ENCODE measurements around the gene SEC23A.

The SEC23A gene

GRCh38 chr14:39114073-39114838 is 11.2 kb upstream of the SEC23A start, which contains the start of gene GEMIN2:
GEMIN2 (plus strand) TSS chr14:39114323; CDS start chr14:39114339, 16 bp downstream.
- Histone ChIP-seq H3K4me1 (ENCODE audit: control insufficient read depth, low read length) (peaks cover 45% of the 10 kb centered on the region), H4K20me1 (ENCODE audit: control insufficient read depth, insufficient read depth, low read depth, low read length) (no peaks in the 10 kb centered on the region), H3F3A (ENCODE audit: control insufficient read depth, insufficient read depth) (peaks cover 18% of the 10 kb centered on the region), H3K27me3 (ENCODE audit: control insufficient read depth, low read length) (no peaks in the 10 kb centered on the region), H3K79me2 (ENCODE audit: control insufficient read depth, low read length) (peaks cover 33% of the 10 kb centered on the region), H3K36me3 (ENCODE audit: control insufficient read depth, low read length) (peaks cover 41% of the 10 kb centered on the region), H3K4me3 (ENCODE audit: low read length) (peak within 1 kb of the TSS; percentile 99), H3K27ac (ENCODE audit: low read depth, low read length) (peak within 1 kb of the TSS; percentile 77), H3K4me2 (ENCODE audit: low read length) (peak within 1 kb of the TSS; percentile 78), H3K9me3 (ENCODE audit: control insufficient read depth, insufficient read depth, low read length) (no peaks in the 10 kb centered on the region), H3K9me2 (replicated peaks; ENCODE audit: control insufficient read depth, low read length) (no peaks in the 10 kb centered on the region)
- TF ChIP-seq CTCF (IDR thresholded peaks at IDR 0.05; ENCODE audit: low read depth, low read length, poor library complexity, severe bottlenecking) (no peak), EZH2phosphoT487 (IDR thresholded peaks at IDR 0.05; ENCODE audit: borderline replicate concordance, low read length) (no peak)

- no peaks in the 10 kb centered on the region for H3K9me2 ChIP-seq (replicated peaks; ENCODE audit: control insufficient read depth, low read length)
- no peak for TF ChIP-seq CTCF (IDR thresholded peaks at IDR 0.05; ENCODE audit: low read depth, low read length, poor library complexity, severe bottlenecking)
- no peak for TF ChIP-seq EZH2phosphoT487 (IDR thresholded peaks at IDR 0.05; ENCODE audit: borderline replicate concordance, low read length)
- H3K4me2 ChIP-seq (ENCODE audit: low read length), result peak overlapping the region; percentile 78
- peaks cover 35% of the 10 kb centered on the region for H3K36me3 ChIP-seq (ENCODE audit: control insufficient read depth, low read length)
- peaks cover 22% of the 10 kb centered on the region for H3F3A ChIP-seq (ENCODE audit: control insufficient read depth, insufficient read depth)
- H3K27ac ChIP-seq (ENCODE audit: low read depth, low read length), result peak overlapping the region; percentile 77
- peaks cover 31% of the 10 kb centered on the region for H3K79me2 ChIP-seq (ENCODE audit: control insufficient read depth, low read length)
- peak overlapping the region; percentile 99 for H3K4me3 ChIP-seq (ENCODE audit: low read length)
- peaks cover 49% of the 10 kb centered on the region for H3K4me1 ChIP-seq (ENCODE audit: control insufficient read depth, low read length)
- H4K20me1 ChIP-seq (ENCODE audit: control insufficient read depth, insufficient read depth, low read depth, low read length), result no peaks in the 10 kb centered on the region
- no peaks in the 10 kb centered on the region for H3K27me3 ChIP-seq (ENCODE audit: control insufficient read depth, low read length)
- no peaks in the 10 kb centered on the region for H3K9me3 ChIP-seq (ENCODE audit: control insufficient read depth, insufficient read depth, low read length)
Measured at GRCh38 chr14:39113685-39114072, 10.6 kb upstream of the SEC23A start.

- Histone ChIP-seq H3K4me3 (ENCODE audit: low read length) (peak overlapping the region; percentile 83), H3K79me2 (ENCODE audit: control insufficient read depth, low read length) (peaks cover 10% of the 10 kb centered on the region), H3K27ac (ENCODE audit: low read depth, low read length) (peak overlapping the region; percentile 89), H3F3A (ENCODE audit: control insufficient read depth, insufficient read depth) (peaks cover 29% of the 10 kb centered on the region), H3K36me3 (ENCODE audit: control insufficient read depth, low read length) (peaks cover 8% of the 10 kb centered on the region), H3K9me3 (ENCODE audit: control insufficient read depth, insufficient read depth, low read length) (no peaks in the 10 kb centered on the region), H3K4me2 (ENCODE audit: low read length) (peak overlapping the region; percentile 98), H3K27me3 (ENCODE audit: control insufficient read depth, low read length) (no peaks in the 10 kb centered on the region), H4K20me1 (ENCODE audit: control insufficient read depth, insufficient read depth, low read depth, low read length) (no peaks in the 10 kb centered on the region), H3K9me2 (replicated peaks; ENCODE audit: control insufficient read depth, low read length) (no peaks in the 10 kb centered on the region), H3K4me1 (ENCODE audit: control insufficient read depth, low read length) (peaks cover 43% of the 10 kb centered on the region)
- TF ChIP-seq EZH2phosphoT487 (IDR thresholded peaks at IDR 0.05; ENCODE audit: borderline replicate concordance, low read length), result no peak
- TF ChIP-seq CTCF (IDR thresholded peaks at IDR 0.05; ENCODE audit: low read depth, low read length, poor library complexity, severe bottlenecking), result no peak
Measured at GRCh38 chr14:39109893-39110715, 7.1 kb upstream of the SEC23A start.

Measured in DOHH2 (cell line).